Osteoblast (primary cell): ENCODE data around the gene XBP1. TPM values are rescaled to one million over a fixed set of nuclear protein-coding genes. Genes with fewer than 3 reads are reported as not detected.

Source experiments
- DNase-seq: peaks from one replicate; pipeline ENCODE4 v3.0.0; 2011; ENCODE audit warnings: low spot score, mixed read lengths; ENCODE audit not compliant: insufficient read length; ENCODE audit errors: missing footprints
- H2AFZ ChIP-seq: 2 replicates; pipeline ENCODE4 v1.6.0; 2011; ENCODE audit warnings: mild to moderate bottlenecking, low read length
- H3K27ac ChIP-seq: 2 replicates; pipeline ENCODE4 v1.5.1; 2011; ENCODE audit warnings: mild to moderate bottlenecking, low read depth, low read length, moderate library complexity
- H3K27me3 ChIP-seq: 2 replicates; pipeline ENCODE4 v1.6.0; 2012; ENCODE audit warnings: mild to moderate bottlenecking, control low read depth, inconsistent platforms, low read length, moderate library complexity; ENCODE audit not compliant: insufficient read depth
- H3K36me3 ChIP-seq: 2 replicates; pipeline ENCODE4 v1.5.1; 2011; ENCODE audit warnings: mild to moderate bottlenecking, low read length, control low read depth, moderate library complexity; ENCODE audit not compliant: insufficient read depth
- H3K4me1 ChIP-seq: 2 replicates; pipeline ENCODE4 v1.5.1; 2011; ENCODE audit warnings: mild to moderate bottlenecking, low read length, control low read depth, moderate library complexity; ENCODE audit not compliant: insufficient read depth
- H3K4me2 ChIP-seq: 2 replicates; pipeline ENCODE4 v1.6.0; 2011; ENCODE audit warnings: mild to moderate bottlenecking, low read length; ENCODE audit not compliant: insufficient read depth
- H3K4me3 ChIP-seq: fragments of 200-600 bp; sonication (generic); 3 replicates; pipeline ENCODE4 v1.5.1; 2012; ENCODE audit warnings: mild to moderate bottlenecking, low read length, inconsistent platforms; ENCODE audit not compliant: insufficient read depth
- H3K79me2 ChIP-seq: 2 replicates; pipeline ENCODE4 v1.6.0; 2012; ENCODE audit warnings: mild to moderate bottlenecking, low read length, control low read depth, inconsistent platforms; ENCODE audit not compliant: insufficient read depth
- H3K9me3 ChIP-seq: 2 replicates; pipeline ENCODE4 v1.5.1; 2011; ENCODE audit warnings: low read depth, low read length, control low read depth
- H4K20me1 ChIP-seq: 2 replicates; pipeline ENCODE4 v1.6.0; 2012; ENCODE audit warnings: mild to moderate bottlenecking, low read length, control low read depth; ENCODE audit not compliant: insufficient read depth
- total RNA-seq: library from RNA; depleted of rRNA; stranded (reverse); fragments of >200 nt; gene quantifications from 2 replicates; pipeline ENCODE4 v1.2.3, GENCODE V29; 2012
- TF ChIP-seq, protein P1 (sequence below): IDR thresholded peaks from 2 replicates; pipeline ENCODE4 v1.5.1; 2011; ENCODE audit warnings: mild to moderate bottlenecking, low read depth, low read length, moderate library complexity; ENCODE audit errors: extremely low read depth

XBP1 gene
- total RNA-seq, 1 donor: 219 TPM

DNA sequence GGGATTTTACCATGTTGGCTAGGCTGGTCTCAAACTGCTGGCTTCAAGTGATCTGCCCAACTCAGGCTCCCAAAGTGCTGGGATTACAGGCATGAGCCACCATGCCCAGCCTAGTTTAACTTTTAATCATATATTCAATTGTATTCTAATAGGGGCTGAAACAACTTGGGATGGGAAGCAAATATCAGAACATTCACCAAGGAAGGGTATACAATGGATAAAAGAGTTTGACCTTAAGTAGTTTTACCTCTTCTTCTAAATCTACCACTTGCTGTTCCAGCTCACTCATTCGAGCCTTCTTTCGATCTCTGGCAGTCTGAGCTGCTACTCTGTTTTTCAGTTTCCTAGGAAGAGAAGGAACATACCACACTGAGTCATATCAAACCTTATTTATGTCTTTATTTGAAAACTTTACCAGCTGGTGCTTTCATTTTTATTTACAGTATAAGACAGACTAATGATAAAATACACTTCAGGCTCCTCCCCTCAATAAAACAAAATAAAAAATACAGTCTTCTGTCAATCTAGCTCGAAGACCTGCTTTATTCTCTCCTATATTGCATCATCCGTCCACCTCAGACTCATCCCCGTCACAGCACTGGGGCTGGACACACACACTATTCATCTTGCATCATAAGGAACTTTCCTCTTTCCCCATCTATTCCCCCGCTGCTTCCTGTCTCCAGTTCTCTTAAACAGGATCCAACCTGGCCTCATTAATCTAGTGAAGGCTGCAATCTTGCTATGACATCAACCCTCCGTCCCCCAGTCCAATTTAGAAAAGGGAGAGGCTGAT, 1.4 kb downstream of the XBP1 start:
- Histone ChIP-seq H3K79me2 (peaks cover 64% of the 10 kb centered on the region), H3K4me1 (peaks cover 21% of the 10 kb centered on the region), H3K27ac (peak overlapping the region; percentile 94), H4K20me1 (peaks cover 46% of the 10 kb centered on the region), H2AFZ (no peak overlapping the region), H3K36me3 (peaks cover 47% of the 10 kb centered on the region), H3K27me3 (no peaks in the 10 kb centered on the region), H3K9me3 (no peaks in the 10 kb centered on the region), H3K4me3 (peak overlapping the region; percentile 86), H3K4me2 (peak overlapping the region; percentile 92)
- TF ChIP-seq, protein P1, sequence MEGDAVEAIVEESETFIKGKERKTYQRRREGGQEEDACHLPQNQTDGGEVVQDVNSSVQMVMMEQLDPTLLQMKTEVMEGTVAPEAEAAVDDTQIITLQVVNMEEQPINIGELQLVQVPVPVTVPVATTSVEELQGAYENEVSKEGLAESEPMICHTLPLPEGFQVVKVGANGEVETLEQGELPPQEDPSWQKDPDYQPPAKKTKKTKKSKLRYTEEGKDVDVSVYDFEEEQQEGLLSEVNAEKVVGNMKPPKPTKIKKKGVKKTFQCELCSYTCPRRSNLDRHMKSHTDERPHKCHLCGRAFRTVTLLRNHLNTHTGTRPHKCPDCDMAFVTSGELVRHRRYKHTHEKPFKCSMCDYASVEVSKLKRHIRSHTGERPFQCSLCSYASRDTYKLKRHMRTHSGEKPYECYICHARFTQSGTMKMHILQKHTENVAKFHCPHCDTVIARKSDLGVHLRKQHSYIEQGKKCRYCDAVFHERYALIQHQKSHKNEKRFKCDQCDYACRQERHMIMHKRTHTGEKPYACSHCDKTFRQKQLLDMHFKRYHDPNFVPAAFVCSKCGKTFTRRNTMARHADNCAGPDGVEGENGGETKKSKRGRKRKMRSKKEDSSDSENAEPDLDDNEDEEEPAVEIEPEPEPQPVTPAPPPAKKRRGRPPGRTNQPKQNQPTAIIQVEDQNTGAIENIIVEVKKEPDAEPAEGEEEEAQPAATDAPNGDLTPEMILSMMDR: no peak
- DNase-seq: peak; percentile 93

DNA sequence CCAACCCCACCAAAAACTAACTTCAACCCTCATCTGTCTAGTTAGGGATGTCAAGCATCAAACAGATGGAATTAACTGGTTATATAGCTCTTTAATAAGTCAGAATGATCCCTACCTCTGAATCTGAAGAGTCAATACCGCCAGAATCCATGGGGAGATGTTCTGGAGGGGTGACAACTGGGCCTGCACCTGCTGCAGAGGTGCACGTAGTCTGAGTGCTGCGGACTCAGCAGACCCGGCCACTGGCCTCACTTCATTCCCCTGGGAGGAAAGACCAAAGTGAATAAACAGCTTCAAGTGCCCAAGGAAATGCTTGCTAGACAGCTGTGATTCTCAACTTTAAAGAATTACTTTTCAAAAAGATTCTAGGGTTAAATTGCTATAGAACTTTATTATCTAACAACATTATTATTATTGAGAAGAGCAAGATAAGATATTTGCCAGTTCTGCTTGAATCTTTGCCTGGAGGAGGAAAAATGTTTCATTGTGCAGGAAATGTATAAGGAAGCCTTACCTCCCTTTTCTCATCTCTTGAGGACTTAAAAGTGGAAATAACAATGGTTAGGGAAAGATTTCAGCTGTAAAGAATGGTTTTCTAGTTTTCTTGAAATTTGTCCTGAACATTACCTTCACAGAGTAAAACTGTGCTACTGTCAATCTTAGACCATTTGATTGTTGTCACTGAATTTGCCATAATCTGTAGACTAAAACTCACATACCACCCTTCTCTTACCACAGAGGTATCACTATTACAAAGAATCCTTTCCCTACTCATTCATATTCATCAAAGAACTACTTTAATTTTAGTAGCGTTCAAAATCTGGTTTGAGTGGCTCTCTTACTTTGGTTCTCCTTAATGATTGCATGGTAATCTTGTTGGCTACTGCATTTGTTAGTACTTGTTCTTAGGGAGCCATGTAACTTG, 4.2 kb downstream of the XBP1 start:
- Histone ChIP-seq H3K4me2 (peak overlapping the region; percentile 4), H4K20me1 (peaks cover 49% of the 10 kb centered on the region), H3K36me3 (peaks cover 50% of the 10 kb centered on the region), H3K4me3 (no peak overlapping the region), H3K4me1 (peaks cover 13% of the 10 kb centered on the region), H3K27ac (peak overlapping the region; percentile 15), H3K79me2 (peaks cover 53% of the 10 kb centered on the region), H2AFZ (no peak overlapping the region), H3K27me3 (no peaks in the 10 kb centered on the region), H3K9me3 (no peaks in the 10 kb centered on the region)
- DNase-seq: no peak
- TF ChIP-seq, protein P1: no peak

DNA sequence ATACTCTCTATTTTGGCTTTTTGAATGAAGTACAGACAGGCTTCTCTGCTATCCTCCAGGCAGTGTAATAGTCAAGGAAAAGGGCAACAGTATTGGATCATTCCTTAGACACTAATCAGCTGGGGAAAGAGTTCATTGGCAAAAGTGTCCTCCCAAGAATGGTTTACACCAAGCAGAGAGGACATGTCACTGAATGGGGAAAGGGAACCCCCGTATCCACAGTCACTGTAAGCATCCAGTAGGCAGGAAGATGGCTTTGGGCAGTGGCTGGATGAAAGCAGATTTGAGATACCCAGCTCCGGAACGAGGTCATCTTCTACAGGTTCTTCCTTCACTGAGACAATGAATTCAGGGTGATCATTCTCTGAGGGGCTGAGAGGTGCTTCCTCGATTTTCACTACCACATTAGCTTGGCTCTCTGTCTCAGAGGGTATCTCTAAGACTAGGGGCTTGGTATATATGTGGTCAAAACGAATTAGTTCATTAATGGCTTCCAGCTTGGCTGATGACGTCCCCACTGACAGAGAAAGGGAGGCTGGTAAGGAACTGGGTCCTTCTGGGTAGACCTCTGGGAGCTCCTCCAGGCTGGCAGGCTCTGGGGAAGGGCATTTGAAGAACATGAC, 5.2 kb downstream of the XBP1 start:
- H2AFZ ChIP-seq: no peak overlapping the region
- H3K4me3 ChIP-seq: no peak overlapping the region
- H3K4me1 ChIP-seq: peaks cover 13% of the 10 kb centered on the region
- no peaks in the 10 kb centered on the region for H3K9me3 ChIP-seq
- peaks cover 49% of the 10 kb centered on the region for H4K20me1 ChIP-seq
- peaks cover 52% of the 10 kb centered on the region for H3K79me2 ChIP-seq
- peaks cover 50% of the 10 kb centered on the region for H3K36me3 ChIP-seq
- no peak overlapping the region for H3K4me2 ChIP-seq
- DNase-seq: no peak
- peak overlapping the region; percentile 32 for H3K27ac ChIP-seq
- TF ChIP-seq, protein P1: no peak
- H3K27me3 ChIP-seq: no peaks in the 10 kb centered on the region
